ENCODE measurements around the gene PDE6G. TPM values are rescaled to one million over a fixed set of nuclear protein-coding genes. Genes with fewer than 3 reads are reported as not detected.

PDE6G gene
- total RNA-seq, result 10 to 100 TPM; 47.8 to 57.1 TPM

DNA sequence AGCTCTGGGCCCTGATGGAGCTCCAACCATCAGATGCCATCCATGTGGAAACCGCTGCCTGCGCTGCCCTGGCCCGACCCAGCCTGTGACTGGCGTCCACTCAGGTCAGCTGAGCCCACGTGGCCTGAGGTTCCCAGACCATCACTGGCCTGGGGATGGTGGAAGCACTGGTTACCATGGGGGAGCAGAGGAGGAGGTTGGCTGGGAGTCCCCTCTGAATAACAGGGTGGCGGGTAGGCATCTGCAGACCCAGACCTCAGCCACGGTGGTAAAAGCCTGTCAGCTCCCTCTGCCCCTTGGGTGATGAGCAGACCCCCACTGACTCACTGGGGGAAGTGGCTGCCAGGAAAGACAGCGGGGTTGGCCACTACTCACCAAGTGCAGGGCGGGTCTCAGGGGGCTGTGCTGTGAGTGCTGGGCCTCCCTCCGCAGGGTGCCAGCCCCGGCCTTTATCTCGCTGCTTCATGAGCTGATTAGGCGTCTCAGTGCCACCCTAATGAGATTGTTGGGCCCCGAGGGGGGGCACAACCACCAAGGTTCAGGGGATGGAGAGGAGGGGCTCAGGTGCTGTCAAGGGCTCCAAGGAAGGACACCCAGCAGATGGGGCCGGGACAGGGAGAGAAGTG is at the start of gene PDE6G:
TSS of gene PDE6G (minus strand) at position 425 of the 626 bp plus-strand sequence. CDS start 3,237 bp downstream, outside the sequence.
- POLR2A ChIA-PET, result interaction anchor here (2.2 to 4.4 kb wide), 2 partner anchors 9 to 10 kb away, joined by 14 to 45 read pairs; partner anchors contain the start of genes CCDC137 and OXLD1
- Mint-ChIP-seq H3K27ac (peak within 1 kb of the TSS; percentile 64), H3K9me3 (no peaks in the 10 kb centered on the region), H3K27me3 (no peaks in the 10 kb centered on the region), H3K4me1 (peaks cover 18% of the 10 kb centered on the region), H3K36me3 (peaks cover 3% of the 10 kb centered on the region), H3K4me3 (peak within 1 kb of the TSS; percentile 32)
- no peak for ATAC-seq (ENCODE audit: low read depth)
- DNase-seq, result no peak

DNA sequence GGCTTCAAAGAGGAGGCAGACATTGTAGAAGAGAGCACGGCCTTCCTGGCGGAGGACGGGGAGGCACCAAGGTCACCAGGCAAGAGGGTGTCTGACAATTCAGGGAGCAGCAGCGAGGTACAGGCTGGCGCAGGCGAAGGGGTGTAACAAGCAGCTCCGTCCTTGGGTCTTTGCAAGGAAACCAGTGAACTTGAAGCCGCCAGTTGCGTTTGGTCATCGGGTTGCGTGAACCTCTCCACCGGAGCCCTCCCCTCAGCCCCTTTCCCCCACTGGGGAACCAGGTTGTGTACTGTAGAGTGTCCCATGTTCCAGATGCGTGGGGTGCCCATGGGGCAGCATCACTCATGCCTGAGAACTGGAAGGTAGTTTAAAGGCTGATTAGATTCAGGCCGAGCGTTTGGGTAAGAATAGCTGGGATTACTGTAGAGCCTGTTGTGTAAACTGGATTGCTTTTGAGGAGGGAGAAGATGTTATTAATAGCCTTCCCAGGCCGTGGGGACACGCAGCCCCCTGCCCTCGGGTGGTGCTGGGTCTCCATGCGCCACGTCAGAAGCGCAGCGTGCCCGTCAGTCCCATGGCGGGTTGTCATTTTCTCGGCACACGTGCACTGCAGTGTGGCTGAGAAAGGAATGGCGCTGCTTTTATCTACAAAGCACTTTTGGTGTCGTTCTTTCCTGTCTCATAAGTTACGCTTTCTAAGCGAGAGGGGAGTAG is 49.3 kb upstream of the PDE6G start:
- Mint-ChIP-seq H3K9me3 (no peaks in the 10 kb centered on the region), H3K27ac (peak overlapping the region; percentile 33), H3K4me3 (no peak overlapping the region), H3K27me3 (no peaks in the 10 kb centered on the region), H3K36me3 (peaks cover 20% of the 10 kb centered on the region), H3K4me1 (peaks cover 20% of the 10 kb centered on the region)
- no peak for DNase-seq
- ATAC-seq (ENCODE audit: low read depth), result no peak
- POLR2A ChIA-PET, result no interaction called here

DNA sequence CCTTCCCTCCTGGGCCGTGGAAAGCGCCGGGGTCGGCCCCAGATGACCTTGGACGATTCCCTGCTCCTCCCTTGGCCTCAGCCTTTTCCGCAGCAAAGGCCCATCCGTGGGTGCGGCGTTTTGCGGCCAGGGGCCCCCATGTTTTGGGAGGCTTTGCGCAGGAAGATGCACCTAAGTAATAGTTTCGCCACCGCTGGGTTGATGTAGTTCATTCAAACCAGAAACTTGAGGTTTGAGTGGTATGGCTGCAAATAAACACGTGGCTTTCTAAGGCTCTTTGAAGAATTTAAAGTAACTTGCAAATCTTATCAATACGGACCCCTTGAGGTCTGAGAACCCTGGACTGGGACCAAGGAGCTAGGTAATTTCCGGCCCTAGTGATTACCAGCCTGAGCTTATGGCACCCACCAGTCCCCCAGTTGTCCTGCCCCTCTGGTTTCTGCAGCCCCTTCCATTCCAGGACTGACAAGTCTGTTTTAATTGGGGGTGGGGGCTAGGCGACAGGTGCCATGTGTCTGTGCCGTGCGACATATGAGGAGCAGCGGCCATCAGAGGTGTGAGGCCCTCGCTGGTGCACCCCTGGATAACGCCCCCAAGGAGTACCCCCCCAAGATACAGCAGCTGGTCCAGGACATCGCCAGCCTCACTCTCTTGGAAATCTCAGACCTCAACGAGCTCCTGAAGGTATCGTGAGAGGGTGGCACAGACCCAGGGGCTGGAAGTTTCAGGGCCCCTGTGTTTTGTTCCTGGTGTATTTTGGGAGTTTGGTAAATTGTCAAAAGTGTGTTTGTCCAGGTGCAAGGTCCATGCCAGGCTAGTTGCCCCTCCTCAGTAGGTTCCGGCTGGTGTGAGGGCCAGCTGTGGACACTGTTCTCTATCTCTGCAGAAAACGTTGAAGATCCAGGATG is 47.7 kb upstream of the PDE6G start:
- no peak for DNase-seq

DNA sequence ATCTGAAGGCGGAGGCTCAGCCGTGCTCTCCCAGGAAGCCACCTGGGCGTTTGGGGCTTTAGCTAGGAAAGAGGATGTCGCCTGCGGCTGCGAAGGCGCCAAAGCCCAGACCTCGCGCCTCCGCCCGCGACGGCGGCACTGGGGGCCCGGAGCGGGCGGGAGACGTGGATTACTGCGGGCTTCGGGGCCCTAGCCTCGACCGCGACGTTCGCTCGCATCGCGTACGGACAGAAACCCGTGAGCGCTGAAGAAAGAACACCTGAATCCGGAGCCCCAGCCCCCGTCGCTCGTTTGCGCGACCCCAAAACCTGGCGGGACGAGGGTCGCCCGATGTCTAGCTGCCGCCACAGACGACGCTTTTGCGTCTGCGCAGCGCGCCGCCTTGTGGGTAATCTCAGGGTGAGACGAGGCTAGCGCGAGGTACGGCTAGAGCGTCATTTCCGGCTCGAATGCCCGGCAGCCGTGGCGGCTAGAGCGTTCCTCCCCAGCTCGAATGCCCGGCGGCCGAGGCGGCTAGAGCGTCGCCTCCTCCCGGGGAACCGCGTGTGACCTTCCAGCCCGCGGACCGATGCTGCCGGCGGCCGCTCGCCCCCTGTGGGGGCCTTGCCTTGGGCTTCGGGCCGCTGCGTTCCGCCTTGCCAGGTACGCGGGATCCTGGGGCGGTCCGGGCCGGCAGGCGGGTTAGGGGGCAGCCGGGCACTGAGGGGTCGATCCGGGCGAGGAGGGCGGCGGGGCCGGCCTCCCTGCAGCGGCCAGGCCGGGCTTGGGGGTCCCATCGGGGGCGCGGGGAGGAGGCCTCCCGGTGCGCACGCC is 46.8 kb upstream of the PDE6G start, which contains the start of gene MRPL12:
TSS of gene MRPL12 (plus strand) at position 434 of the 813 bp plus-strand sequence. CDS start at position 569, 135 bp downstream.
- DNase-seq, result peak; percentile 93
- peak; percentile 85 for ATAC-seq (ENCODE audit: low read depth)
- Mint-ChIP-seq H3K27me3 (no peaks in the 10 kb centered on the region), H3K4me3 (peak within 1 kb of the TSS; percentile 96), H3K27ac (peak within 1 kb of the TSS; percentile 97), H3K4me1 (peaks cover 18% of the 10 kb centered on the region), H3K9me3 (no peaks in the 10 kb centered on the region), H3K36me3 (peaks cover 25% of the 10 kb centered on the region)
- POLR2A ChIA-PET, result interaction anchor here (0.6 to 4.2 kb wide), 22 partner anchors 9 to 1439 kb away, joined by 3 to 69 read pairs (median 4); partner anchors contain the start of genes ACTG1, ANAPC11, ARHGDIA and ARL16

More for the DNA sequence above, 47.7 kb upstream of the PDE6G start:
- H3K27me3 Mint-ChIP-seq, result no peaks in the 10 kb centered on the region
- peaks cover 23% of the 10 kb centered on the region for H3K36me3 Mint-ChIP-seq
- peak overlapping the region; percentile 85 for H3K27ac Mint-ChIP-seq
- POLR2A ChIA-PET, result interaction anchor here (0.6 to 4.2 kb wide), 16 partner anchors 9 to 1440 kb away, joined by 3 to 69 read pairs (median 4); partner anchors contain the start of genes ACTG1, ANAPC11, ARHGDIA and ARL16
- H3K9me3 Mint-ChIP-seq, result no peaks in the 10 kb centered on the region
- ATAC-seq (ENCODE audit: low read depth), result peak; percentile 2
- peaks cover 16% of the 10 kb centered on the region for H3K4me1 Mint-ChIP-seq
- peak overlapping the region; percentile 81 for H3K4me3 Mint-ChIP-seq

DNA sequence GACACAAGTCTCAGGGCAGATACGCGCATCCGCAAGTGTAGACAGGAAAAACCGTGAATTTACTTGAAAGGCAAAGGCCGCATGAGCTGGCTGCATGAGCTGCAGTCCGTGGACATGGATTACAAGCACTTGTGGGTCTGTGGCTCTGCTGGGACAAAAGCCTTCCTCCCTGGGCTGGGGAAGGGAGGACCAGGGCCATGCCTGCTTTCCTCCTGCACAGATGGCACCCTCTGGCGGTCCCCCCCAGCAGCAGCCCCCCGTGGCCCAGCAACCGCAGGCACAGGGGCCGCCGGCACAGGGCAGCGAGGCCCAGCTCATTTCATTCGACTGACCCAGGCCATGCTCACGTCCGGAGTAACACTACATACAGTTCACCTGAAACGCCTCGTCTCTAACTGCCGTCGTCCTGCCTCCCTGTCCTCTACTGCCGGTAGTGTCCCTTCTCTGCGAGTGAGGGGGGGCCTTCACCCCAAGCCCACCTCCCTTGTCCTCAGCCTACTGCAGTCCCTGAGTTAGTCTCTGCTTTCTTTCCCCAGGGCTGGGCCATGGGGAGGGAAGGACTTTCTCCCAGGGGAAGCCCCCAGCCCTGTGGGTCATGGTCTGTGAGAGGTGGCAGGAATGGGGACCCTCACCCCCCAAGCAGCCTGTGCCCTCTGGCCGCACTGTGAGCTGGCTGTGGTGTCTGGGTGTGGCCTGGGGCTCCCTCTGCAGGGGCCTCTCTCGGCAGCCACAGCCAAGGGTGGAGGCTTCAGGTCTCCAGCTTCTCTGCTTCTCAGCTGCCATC is 45.1 kb upstream of the PDE6G start:
- POLR2A ChIA-PET, result interaction anchor here (0.5 to 4.2 kb wide), 9 partner anchors 8 to 1247 kb away, joined by 3 to 69 read pairs (median 6); partner anchors contain the start of genes ARL16, CCDC137, HGS and OXLD1
- Mint-ChIP-seq H3K27ac (peak overlapping the region; percentile 97), H3K4me1 (peaks cover 18% of the 10 kb centered on the region), H3K36me3 (peaks cover 29% of the 10 kb centered on the region), H3K9me3 (no peaks in the 10 kb centered on the region), H3K27me3 (no peaks in the 10 kb centered on the region), H3K4me3 (peak overlapping the region; percentile 96)
- ATAC-seq (ENCODE audit: low read depth), result no peak
- peak; percentile 37 for DNase-seq

DNA sequence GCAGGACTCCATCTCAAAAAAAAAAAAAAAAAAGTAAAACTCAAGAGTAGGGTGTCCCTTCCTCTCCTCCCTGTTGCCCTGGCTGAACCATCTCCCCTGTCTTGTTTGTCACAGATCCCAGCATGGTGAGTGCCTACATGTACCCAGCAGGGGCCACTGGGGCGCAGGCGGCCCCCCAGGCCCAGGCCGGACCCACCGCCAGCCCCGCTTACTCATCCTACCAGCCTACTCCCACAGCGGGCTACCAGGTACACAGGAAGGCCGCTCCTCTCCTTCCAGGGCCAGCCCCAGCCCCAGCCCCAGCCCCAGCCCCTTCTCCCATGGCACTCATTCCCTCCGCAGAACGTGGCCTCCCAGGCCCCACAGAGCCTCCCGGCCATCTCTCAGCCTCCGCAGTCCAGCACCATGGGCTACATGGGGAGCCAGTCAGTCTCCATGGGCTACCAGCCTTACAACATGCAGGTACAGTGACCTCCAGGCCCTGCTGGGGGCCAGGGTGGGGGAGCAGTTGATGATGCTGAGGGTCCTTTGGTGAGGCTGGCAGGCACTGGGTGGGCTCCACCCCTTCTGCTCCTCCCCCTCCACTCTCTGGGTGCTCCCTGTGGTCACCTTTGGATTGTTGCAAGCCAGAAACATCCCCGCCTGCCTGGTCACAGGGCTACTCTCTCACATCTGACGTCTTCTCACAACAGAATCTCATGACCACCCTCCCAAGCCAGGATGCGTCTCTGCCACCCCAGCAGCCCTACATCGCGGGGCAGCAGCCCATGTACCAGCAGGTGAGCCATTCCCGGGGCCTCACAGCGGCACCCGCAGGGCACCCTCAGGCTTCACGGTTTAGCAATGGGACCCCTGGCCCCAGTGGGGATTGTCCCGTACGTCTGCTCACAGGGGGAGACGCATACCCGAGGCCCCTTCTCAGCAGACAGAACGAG is 44.3 kb upstream of the PDE6G start:
- H3K4me3 Mint-ChIP-seq, result peak overlapping the region; percentile 96
- no peaks in the 10 kb centered on the region for H3K9me3 Mint-ChIP-seq
- POLR2A ChIA-PET, result interaction anchor here (0.5 to 4.2 kb wide), 4 partner anchors 9 to 38 kb away, joined by 3 to 69 read pairs (median 31); partner anchors contain the start of genes ARL16, HGS and SLC25A10
- peak overlapping the region; percentile 21 for H3K27ac Mint-ChIP-seq
- H3K4me1 Mint-ChIP-seq, result peaks cover 17% of the 10 kb centered on the region
- DNase-seq (no peak), ATAC-seq (ENCODE audit: low read depth) (no peak)
- peaks cover 21% of the 10 kb centered on the region for H3K36me3 Mint-ChIP-seq
- no peaks in the 10 kb centered on the region for H3K27me3 Mint-ChIP-seq

DNA sequence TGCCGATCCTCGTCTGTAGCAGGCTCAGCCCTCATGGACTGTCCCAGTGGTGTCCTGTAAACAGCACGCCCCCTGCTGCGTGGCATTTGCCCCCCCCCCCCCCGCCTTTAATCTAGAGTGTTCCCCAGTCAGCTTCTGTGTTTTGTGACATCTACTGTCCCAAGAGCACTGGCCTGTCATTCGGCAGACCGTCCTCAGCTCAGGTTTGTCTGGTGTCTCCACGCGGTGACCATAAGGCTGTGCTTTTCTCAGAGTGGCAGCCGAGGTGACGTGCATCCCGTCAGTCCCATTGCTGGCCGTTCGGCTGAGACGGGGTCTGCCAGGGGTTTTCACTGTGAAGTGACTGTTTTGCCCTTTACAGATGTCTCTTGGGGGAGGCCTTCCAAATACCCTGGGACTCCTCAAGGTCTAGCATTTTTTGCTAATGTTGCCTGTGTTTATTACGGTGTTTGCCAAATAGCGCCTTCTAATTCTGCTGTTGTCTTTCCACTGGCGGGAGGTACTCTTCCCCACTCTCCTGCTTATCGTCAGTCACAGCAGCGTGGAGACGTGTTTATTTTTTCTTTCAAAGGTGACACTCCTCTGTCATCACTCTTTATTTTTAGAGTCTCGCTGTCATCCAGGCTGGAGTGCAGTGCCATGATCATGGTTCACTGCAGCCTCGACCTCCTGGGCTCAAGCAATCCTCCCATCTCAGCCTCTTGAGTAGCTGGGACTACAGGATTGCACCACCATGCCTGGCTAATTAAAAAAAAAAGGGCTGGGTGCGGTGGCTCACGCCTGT is 41.1 kb upstream of the PDE6G start:
- H3K36me3 Mint-ChIP-seq, result peaks cover 14% of the 10 kb centered on the region
- POLR2A ChIA-PET, result interaction anchor here (0.6 kb wide), 1 partner anchor 54 kb away, joined by 3 read pairs; no protein-coding TSS in a partner anchor
- no peaks in the 10 kb centered on the region for H3K9me3 Mint-ChIP-seq
- H3K27me3 Mint-ChIP-seq, result no peaks in the 10 kb centered on the region
- H3K27ac Mint-ChIP-seq, result no peak overlapping the region
- DNase-seq, result no peak
- no peak overlapping the region for H3K4me3 Mint-ChIP-seq
- peaks cover 12% of the 10 kb centered on the region for H3K4me1 Mint-ChIP-seq
- no peak for ATAC-seq (ENCODE audit: low read depth)

DNA sequence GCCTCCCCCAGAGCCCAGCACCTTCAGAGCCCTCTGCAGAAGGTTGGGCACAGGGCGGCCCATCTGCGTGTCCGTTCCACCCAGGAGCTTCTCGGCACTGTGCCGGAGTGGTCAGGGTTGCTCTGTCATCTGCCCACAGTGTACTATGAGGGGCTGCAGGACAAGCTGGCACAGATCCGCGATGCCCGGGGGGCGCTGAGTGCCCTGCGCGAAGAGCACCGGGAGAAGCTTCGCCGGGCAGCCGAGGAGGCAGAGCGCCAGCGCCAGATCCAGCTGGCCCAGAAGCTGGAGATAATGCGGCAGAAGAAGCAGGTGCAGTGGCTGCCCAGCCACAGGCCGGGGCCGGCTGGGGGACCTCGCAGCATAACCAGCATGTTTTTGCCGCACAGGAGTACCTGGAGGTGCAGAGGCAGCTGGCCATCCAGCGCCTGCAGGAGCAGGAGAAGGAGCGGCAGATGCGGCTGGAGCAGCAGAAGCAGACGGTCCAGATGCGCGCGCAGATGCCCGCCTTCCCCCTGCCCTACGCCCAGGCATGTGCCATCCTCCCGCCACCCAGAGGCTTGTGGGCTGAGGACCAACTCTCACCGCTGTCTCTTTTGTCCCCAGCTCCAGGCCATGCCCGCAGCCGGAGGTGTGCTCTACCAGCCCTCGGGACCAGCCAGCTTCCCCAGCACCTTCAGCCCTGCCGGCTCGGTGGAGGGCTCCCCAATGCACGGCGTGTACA is 40.0 kb upstream of the PDE6G start:
- ATAC-seq (ENCODE audit: low read depth), result no peak

DNA sequence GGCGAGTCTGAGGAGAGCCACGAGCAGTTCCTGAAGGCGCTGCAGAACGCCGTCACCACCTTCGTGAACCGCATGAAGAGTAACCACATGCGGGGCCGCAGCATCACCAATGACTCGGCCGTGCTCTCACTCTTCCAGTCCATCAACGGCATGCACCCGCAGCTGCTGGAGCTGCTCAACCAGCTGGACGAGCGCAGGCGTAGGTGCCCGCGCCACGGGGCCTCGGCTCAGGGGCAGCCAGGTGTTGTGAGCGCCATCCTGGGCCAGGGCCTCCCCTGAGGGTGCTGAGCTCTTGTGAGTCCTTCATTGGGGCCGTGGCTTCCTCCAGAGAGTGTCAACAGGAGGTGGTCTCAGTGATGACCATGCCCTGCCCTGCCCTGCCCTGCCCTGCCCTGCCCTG is 39.5 kb upstream of the PDE6G start:
- DNase-seq, result no peak
- Mint-ChIP-seq H3K4me3 (no peak overlapping the region), H3K36me3 (peaks cover 12% of the 10 kb centered on the region), H3K27me3 (no peaks in the 10 kb centered on the region), H3K4me1 (peaks cover 6% of the 10 kb centered on the region), H3K9me3 (no peaks in the 10 kb centered on the region), H3K27ac (no peak overlapping the region)
- POLR2A ChIA-PET, result interaction anchor here (0.8 to 1.3 kb wide), 3 partner anchors 12 to 30 kb away, joined by 4 read pairs; partner anchors contain the start of genes ARL16 and HGS
- ATAC-seq (ENCODE audit: low read depth), result no peak

More for the DNA sequence above, 40.0 kb upstream of the PDE6G start:
- Mint-ChIP-seq H3K4me1 (peaks cover 9% of the 10 kb centered on the region), H3K27me3 (no peaks in the 10 kb centered on the region), H3K36me3 (peaks cover 14% of the 10 kb centered on the region), H3K4me3 (no peak overlapping the region), H3K9me3 (no peaks in the 10 kb centered on the region), H3K27ac (no peak overlapping the region)
- no peak for DNase-seq
- POLR2A ChIA-PET, result interaction anchor here (1.3 kb wide), 1 partner anchor 13 kb away, joined by 4 read pairs; the partner anchor contains the start of genes ARL16 and HGS
